HG03520 (cell line): ENCODE data around the gene INPP5D.

Source experiments
- ATAC-seq: cut with Tn5 transposase; IDR thresholded peaks from one replicate; pipeline ENCODE4 v1.9.1; 2021; ENCODE audit warnings: mild to moderate bottlenecking, moderate library complexity; ENCODE audit not compliant: unreplicated experiment

INPP5D gene

GRCh38 chr2:233225230-233226068 lies 165.3 kb downstream of the INPP5D start:
- no peak for ATAC-seq

DNA sequence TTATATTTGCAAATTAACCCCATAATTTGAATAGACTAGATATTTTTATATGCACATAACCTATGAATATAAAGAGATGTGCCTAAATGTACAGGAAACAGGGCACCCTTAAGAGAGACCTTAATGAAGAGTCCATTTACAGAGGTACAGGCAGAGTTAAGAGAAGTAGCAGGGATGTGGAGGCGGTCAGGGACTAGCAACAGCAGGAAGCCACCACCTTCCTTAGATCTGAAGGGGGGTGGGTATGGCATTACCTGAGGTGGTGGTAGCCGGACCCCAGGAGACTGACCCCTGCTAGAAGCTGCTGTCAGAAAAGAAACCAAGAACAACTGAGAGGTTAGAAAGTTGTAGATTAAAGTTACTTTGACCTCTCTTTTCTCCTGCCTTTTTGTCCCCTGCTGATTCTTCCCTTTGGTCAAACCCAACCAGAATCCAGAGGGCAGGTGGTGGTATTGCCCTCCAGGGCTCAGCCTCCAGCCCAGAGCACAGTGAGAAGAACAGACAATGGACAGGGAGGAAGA lies 166.4 kb downstream of the INPP5D start:
- ATAC-seq = no peak

DNA sequence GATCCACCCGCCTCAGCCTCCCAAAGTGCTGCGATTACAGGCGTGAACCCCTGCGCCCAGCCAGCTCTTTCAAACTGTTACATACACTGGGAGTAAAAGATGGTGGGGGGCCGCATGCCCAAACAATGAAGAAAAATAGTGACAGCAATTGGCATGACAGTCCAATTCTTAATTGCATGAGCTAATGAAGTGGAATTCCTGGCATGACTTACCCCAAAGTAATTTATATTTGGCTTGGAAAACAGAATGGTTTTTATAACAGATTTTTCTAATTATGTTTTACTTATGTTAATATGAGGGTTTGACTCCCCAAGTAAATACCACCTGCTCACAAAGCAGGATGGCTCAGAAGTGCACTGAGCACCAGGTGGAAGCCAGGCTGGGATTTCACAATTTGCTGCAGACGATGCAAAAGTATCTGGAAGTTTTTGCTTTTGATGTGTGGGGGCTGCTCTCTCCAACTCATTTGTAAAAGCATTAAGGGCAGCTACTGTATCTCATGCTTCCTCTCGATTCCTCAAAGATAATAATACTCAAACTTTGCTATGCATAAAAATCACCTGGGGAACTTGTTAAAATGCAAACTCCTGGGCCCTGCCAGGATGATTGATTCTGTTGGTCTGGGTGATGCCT lies 167.3 kb downstream of the INPP5D start:
- no peak for ATAC-seq

- ATAC-seq = no peak
These were observed 168.2 kb downstream of the INPP5D start for GRCh38 chr2:233228376-233228775.

DNA sequence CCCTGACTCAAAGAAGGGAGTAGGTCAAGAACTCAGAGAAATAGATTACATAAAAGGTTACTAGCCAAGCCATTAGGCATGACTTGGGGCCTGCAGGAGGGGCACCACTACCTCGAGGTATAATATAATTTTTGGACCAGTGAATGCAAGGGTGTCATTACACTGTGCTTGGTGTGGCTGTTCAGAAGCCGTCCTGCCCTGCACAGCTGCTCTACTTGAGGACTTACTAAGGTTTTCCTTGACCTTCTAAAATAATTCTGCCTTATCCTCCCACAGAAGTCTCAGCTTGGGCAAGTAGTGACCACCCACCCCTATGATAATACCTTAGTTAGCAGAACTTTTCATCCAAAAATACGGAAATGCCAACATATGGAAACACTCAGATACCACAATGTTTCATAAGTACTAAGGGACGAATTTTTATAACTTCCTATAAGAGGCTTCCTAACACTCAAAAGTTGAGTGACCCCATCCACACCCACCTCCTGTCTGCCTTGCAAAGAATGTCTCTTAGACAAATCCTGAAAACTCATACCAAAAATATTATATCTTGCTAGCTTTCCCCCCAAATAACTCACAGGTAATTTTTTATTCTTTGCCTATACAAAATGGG lies 173.6 kb downstream of the INPP5D start:
- ATAC-seq = no peak

DNA sequence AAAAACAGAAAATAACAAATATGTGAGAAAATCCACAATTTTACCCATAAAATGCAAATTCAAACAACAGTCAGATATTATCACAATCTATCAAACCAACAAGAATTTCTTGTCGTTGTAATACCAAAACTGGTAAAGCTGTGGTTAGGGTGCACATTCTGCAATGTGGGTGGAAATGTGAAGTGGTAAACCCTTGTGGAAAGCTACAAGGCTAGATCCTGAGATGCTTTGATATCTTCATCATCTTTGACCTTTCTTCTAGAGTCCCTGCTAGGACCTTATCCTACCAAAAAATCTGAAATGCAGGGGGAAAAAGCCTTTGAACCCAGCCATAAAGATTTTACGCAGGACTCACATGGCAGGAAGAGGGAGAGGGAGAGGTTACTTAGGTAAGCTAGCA lies 174.1 kb downstream of the INPP5D start:
- ATAC-seq = no peak

DNA sequence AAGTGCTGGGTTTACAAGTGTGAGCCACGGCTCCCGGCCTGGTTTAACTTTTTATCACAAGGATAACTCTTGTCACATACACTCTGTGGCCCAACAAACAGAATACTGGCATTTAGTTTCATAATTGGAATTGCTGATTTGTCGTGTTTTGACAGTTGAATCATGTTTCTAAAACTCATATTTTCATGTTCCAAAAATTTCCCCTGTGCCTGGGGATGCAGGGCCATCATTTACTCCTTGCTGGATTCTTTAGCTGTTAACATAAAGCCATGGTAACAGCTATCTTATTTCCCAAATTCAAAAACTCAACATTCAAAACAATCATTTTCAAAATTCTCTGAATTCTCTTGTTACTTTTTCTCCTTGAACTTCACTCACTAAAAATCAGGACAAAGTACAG lies 174.9 kb downstream of the INPP5D start:
- ATAC-seq = no peak

DNA sequence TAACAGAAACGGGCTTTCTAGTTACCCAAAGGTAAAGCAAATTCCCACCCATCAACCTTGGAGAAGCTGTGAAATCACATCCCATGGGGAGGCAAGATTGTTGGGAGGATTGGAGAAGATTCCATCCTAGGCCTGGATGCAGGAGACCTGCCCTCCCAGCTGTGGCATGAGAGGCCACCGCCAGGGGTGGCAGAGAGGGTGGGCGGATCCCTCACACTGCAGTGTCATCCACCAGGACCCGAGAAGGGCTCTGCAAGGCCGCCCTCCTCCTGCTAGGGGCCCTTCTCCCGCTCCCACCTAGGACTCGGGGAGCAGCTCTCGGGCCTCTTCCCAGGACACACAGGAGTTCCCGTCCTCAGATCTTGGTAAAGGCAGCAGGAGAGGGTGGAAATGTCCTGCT lies 175.8 kb downstream of the INPP5D start:
- ATAC-seq = no peak

DNA sequence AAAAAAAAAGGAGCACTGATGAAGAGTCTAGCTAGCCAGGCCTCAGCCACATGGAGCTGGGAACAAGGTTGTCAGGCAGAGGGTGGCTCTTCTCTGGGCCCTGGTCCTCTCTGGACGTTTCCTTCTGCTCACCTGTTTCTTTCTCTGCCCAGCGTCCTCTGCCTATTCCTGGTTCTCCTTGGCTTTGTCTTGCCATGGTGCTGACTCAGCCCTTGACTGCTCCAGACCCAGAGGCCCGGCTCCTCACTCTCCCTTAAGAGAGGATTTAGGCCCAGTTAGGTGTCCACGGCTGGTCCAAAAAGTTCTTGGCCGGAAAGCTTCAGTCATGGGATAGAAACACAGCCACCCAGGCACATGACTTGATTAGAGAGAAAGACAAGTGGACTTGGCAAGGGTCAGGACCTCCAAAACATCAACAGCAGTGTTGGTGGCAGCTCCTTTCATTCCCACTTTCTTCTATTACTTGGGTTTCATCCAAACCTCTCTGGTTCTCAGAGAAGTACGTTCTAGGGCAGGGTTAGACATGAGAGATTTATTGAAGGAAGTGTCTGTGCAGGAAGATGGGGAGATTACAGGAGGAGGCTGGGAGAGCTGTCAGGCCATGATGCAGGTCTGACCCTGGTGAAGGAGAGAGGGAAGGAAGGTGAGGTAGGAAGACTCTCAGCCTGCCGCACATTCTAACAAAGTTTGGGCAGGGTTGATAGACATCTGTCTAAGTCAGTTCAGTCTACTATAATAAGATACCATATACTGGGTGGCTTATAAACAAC lies 176.9 kb downstream of the INPP5D start:
- no peak for ATAC-seq

DNA sequence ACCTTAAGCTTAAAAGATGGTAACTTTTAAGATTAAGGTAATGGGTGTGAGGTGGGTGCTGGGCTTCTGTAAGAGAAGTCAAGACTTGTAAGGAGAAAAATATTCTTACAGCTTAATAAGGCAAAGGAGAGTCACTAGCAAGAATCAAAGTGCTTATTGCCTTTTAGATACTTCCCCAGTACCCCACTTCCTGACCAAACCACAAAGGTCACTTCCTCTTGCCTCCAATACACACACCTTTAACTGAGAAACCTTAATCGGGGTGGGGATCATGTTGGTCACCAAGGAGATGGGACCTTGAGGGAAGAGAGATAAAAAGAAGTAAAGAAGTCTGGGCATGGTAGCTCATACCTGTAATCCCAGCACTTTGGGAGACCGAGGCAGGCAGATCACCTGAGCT lies 180.8 kb downstream of the INPP5D start:
- no peak for ATAC-seq

DNA sequence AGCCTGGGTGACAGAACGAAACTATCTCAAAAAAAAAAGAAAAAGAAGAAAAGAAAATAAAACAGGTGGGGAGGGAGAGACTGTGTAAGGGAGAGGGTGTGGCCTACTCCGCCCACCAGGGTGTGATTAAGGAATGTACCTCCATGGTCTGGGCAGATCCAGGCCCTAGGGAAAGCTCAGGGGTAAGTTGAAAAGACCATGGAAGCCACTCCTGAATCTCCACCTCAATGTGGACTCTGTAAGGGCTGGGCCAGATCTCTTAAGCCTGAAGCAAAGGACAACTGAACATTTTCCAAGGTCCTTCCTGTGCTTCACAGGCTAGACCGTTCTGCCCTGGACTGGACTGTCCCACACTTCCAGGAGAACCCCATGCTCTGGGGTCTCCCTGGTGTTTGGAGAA lies 181.7 kb downstream of the INPP5D start:
- no peak for ATAC-seq

DNA sequence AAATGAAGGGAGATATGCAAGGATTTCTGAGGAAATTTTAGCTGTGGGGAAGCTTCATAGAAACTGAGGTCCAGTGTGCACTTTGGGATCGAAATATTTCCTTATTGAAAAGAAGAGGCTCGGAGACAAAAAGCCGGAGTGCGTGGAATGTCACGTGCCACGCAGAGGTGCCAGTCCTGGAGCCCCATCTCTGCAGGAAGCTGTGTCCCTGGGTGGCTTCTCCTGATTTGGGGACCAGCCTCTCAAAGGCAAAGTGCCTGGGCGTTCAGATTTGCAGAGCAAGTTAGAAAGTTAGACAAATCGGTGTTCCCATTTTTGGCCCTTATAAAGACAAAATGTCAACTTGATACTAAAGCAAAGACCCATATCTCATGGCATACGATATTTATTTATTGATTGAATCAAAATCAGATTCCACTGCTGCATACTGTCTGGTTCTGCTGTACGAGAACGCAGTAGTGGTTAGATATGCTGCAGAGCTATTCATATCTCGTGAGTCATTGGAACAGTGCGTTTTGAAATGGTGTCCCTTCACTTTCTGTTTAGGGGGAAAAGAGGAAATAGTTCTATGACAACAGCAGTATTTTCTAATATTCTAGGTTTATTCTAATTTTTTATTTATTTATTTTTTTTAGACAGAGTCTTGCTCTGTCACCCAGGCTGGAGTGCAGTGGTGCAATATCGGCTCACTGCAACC lies 182.2 kb downstream of the INPP5D start:
- no peak for ATAC-seq

DNA sequence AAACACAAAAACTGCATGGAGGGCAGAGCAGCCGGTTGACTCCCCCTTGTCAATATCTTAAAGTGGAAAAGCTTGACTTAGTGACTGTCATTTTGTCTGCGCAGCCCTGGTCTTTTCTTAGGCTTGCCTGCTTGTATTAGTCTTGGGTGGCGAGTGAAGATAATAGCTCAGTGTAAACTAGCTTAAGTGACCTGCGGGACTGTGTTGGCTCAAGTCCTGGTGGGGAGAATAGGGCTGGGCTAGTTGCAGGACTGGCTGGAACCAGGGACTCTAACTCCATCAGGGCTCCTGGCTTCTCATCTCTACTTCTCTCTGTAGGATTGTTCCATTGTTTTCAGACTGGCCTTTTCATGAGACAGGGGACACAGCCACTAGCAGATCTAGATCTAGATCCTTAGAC lies 183.2 kb downstream of the INPP5D start:
- ATAC-seq = no peak

DNA sequence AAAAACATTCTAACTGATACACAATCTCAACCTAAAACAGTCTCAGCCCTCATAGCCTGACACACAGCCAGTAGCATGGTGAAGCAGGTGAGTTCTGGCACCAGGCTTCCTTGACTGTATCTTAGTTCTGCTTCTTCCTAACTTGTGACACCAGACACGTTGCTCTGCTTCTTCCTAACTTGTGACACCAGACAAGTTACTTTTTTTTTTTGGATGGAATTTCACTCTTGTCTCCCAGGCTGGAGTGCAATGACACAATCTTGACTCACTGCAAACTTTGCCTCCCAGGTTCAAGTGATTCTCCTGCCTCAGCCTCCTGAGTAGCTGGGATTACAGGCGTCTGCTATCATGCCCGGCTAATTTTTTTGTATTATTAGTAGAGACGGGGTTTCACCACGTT lies 184.7 kb downstream of the INPP5D start:
- ATAC-seq = no peak

DNA sequence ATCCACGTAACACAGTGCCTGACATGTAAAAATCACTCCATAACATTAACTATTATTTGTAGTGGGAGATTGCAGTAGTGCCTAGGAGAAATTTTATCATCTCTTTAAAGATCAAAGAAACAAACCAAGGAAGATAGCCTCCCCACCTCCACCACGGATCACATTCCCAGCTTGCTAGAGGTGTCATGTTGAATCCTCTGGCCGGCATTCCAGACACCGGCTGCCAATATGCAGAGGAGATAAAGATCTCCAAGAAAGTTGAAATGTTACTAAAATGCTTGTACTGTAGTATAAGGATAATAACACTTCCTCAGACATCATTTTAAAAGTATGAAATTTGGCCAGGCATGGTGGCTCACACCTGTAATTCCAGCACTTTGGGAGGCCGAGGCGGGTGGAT lies 185.3 kb downstream of the INPP5D start:
- no peak for ATAC-seq

DNA sequence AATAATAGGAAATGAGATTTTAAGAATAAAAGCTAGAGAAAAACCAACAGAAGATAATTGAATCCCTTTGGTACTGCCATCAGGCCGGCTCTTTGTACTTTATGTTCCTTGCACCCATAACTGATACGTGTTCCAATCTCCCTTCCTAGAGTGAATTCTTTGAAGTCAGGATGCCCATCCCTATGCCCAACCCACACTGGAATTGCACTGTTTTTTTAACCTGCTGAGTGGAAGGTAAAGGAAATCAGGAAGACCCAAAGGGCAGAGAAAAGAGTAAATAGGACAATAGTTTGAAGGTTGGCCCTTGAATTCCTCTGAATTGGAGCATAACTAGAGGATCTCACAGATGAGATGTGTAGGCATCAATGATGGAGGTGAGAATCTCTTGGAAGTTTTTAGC lies 187.0 kb downstream of the INPP5D start:
- ATAC-seq = no peak

DNA sequence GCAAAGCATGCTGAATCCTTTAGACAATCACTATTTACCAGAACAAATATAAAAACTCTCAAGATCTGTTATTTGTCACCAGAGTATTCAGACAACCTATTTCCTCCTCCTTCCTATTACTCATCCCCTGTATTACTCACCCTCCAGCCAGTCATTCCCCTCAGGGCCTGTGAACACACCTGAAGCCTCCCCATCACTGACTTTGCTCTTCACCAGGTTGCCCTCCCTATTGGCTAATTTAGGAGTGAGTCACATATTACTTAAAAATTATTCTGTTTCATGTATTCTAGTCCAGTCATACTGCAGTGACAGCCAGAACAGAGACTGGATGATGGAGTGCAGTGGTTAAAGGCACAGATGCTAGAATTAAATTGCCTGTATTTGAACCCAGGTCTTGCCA lies 187.6 kb downstream of the INPP5D start:
- no peak for ATAC-seq

DNA sequence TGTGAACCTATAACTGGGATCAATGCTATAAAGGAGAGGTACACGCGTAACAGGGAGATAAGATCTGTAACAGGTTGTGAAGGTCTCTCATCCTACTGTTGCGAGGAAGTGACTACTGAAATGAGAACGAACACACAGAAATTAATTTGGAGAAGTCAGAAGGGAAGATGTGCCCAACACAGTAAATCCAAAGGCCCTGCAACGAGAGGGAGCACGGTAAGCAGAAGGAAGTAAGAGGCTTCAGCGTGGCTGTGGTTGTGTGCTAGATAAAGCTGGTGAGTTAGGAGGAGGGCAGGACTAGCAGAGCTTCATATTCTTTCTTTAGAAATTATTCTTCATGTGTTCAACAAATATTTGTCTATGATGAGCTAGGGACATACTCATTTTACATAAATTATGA lies 188.9 kb downstream of the INPP5D start:
- no peak for ATAC-seq

- ATAC-seq = no peak
These were observed 190.4 kb downstream of the INPP5D start for GRCh38 chr2:233250568-233250967.

DNA sequence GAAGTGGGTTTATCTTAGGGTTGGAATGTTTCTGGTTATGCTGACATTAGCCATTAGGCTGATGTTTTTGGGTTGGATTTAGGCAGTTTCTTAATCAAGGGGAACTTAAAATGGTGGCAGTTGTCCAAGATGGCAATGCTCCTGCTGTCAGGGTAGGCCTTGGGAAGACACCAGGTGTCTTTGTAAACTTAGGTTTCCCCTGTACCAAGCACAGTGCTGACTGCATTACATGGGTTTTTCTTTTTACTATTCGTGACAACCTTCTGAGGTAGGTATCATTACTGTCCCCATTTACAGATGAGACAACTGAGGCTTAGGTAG lies 190.8 kb downstream of the INPP5D start:
- no peak for ATAC-seq
